BJ (cell line): ENCODE results near the gene LHX1. TPM values are rescaled to one million over a fixed set of nuclear protein-coding genes. Genes with fewer than 3 reads are reported as not detected.

ENCODE experiments used
- CTCF ChIA-PET: fragments of 350-600 bp; formaldehyde crosslinking; extraction: SDS; loops from one replicate; lab custom pipeline; 2021; ENCODE audit warnings: antibody characterized with exemption, inconsistent platforms; lab: Yijun Ruan, JAX
- POLR2A ChIA-PET: fragments of 300-600 bp; sonication (Branson Sonifier 250); formaldehyde crosslinking; extraction: SDS; loops from one replicate; lab custom pipeline; 2021; ENCODE audit warnings: antibody characterized with exemption; lab: Charles Lee
- DNase-seq: peaks from one replicate; pipeline ENCODE4 v3.0.0-alpha.2; 2011; ENCODE audit warnings: low read depth
- H3K27me3 ChIP-seq: 2 replicates; pipeline ENCODE4 v1.6.0; 2011; ENCODE audit warnings: low read length; ENCODE audit not compliant: control insufficient read depth, insufficient read depth
- H3K36me3 ChIP-seq: 2 replicates; pipeline ENCODE4 v1.5.1; 2011; ENCODE audit warnings: low read length; ENCODE audit not compliant: control insufficient read depth, insufficient read depth
- H3K4me3 ChIP-seq: 2 replicates; pipeline ENCODE4 v1.5.1; 2011; ENCODE audit warnings: low read depth, mild to moderate bottlenecking, control low read depth, low read length
- polyA plus RNA-seq: library from polyadenylated mRNA; depleted of rRNA; stranded (reverse); fragments of >200 nt; gene quantifications from 2 replicates; pipeline ENCODE4 v1.2.3, GENCODE V29; 2011
- TF ChIP-seq, protein P1 (sequence below): IDR thresholded peaks from 2 replicates; pipeline ENCODE4 v1.5.1; 2011; ENCODE audit warnings: low read depth, mild to moderate bottlenecking, control low read depth, inconsistent platforms, low read length, moderate library complexity; ENCODE audit not compliant: insufficient read depth

Gene LHX1
- polyA plus RNA-seq, 1 experiment, result not detected

DNA sequence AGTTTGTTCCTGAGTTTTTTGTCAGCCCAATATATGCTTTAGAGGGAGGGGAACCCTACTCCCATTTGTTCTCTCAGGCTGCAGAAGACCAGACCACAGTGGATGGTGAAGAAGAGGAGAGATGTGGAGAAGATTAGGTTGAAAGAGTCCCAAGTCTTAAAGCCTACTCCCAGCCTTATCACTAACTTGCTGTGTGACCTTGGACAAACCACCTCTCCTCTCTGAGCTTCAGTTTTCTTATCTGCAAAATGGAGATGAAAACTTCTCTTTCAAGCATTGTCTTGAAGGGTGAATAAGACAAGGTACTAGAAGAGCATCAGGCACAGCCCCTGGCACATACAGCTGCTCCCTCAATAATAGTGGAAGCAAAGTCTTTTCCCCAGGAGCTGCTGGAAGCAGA is 15.1 kb upstream of the LHX1 start:
- ChIA-PET CTCF (no interaction called here), POLR2A (no interaction called here)
- H3K27me3 ChIP-seq, result peaks cover 33% of the 10 kb centered on the region
- no peak overlapping the region for H3K4me3 ChIP-seq
- no peak for DNase-seq
- no peaks in the 10 kb centered on the region for H3K36me3 ChIP-seq
- TF ChIP-seq, protein P1, sequence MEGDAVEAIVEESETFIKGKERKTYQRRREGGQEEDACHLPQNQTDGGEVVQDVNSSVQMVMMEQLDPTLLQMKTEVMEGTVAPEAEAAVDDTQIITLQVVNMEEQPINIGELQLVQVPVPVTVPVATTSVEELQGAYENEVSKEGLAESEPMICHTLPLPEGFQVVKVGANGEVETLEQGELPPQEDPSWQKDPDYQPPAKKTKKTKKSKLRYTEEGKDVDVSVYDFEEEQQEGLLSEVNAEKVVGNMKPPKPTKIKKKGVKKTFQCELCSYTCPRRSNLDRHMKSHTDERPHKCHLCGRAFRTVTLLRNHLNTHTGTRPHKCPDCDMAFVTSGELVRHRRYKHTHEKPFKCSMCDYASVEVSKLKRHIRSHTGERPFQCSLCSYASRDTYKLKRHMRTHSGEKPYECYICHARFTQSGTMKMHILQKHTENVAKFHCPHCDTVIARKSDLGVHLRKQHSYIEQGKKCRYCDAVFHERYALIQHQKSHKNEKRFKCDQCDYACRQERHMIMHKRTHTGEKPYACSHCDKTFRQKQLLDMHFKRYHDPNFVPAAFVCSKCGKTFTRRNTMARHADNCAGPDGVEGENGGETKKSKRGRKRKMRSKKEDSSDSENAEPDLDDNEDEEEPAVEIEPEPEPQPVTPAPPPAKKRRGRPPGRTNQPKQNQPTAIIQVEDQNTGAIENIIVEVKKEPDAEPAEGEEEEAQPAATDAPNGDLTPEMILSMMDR, result no peak

DNA sequence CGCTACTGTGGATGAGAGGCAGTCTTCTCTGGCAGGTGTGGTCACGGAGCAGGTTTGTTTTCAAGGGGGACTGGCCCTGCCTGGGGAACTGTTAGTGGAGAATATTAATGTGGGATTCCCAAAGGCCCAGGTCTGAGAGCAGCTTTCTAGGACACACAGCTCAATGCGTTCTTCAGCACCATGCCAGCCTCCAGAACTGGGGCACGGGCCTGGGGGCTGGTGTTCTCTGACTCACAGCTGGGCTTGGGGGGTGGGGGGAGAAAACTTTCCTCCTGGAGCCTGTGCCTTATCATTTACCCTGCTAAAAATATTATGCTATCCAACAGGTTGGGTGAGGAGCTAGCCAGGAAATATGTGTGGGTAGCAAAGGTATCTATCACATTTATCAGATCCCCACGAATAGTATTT is 13.5 kb upstream of the LHX1 start:
- no peak for DNase-seq
- peaks cover 46% of the 10 kb centered on the region for H3K27me3 ChIP-seq
- TF ChIP-seq, protein P1, result no peak
- H3K4me3 ChIP-seq, result no peak overlapping the region
- ChIA-PET CTCF (interaction anchor here (0.6 kb wide), 1 partner anchor 348 kb away, joined by 3 read pairs; no protein-coding TSS in a partner anchor), POLR2A (no interaction called here)
- no peaks in the 10 kb centered on the region for H3K36me3 ChIP-seq

DNA sequence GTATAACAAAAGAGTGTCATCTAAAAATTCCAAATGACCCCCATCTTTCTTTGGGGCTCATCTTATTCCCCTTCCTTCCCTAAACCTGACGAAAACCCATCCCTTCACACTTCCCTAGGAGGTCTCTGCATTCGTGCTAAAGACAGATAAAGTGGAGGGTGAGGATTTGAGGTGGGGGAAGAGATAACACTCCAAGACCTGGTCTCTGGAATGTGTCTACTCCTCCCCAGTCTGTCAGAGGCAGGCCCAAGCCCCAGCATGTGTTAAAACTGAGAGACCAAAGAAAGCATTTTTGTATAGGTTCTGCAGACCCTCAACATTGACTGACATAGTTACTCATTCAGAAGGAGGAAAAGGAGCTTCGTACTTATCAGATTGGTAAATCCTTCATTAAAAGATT is 11.0 kb upstream of the LHX1 start:
- H3K36me3 ChIP-seq, result no peaks in the 10 kb centered on the region
- ChIA-PET POLR2A (interaction anchor here (0.6 kb wide), 1 partner anchor 142 kb away, joined by 3 read pairs; no protein-coding TSS in a partner anchor), CTCF (no interaction called here)
- TF ChIP-seq, protein P1, result no peak
- no peak for DNase-seq
- peaks cover 60% of the 10 kb centered on the region for H3K27me3 ChIP-seq
- H3K4me3 ChIP-seq, result no peak overlapping the region

DNA sequence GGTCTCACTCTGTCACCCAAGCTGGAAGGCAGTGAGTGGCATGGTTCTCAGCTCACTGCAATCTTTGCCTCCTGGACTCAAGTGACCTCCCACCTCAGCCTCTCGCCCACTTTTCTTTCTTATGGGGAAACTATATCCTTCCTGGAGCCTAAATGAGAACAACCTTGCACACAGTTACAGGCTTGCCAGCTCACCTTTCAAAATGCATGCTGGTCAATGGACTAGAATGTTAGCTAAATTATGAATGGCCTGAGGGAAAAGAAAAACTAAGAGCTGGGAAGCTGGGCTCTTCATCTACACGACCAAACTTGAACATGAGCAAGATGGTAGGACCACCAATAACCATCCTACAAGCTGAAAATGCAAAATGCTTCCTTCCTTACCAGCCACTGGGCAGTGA is 10.6 kb upstream of the LHX1 start:
- POLR2A ChIA-PET, result interaction anchor here (0.6 kb wide), 1 partner anchor 141 kb away, joined by 3 read pairs; no protein-coding TSS in a partner anchor
- H3K36me3 ChIP-seq, result no peaks in the 10 kb centered on the region
- H3K4me3 ChIP-seq, result no peak overlapping the region
- peaks cover 63% of the 10 kb centered on the region for H3K27me3 ChIP-seq
- TF ChIP-seq, protein P1, result no peak
- CTCF ChIA-PET, result no interaction called here
- no peak for DNase-seq

DNA sequence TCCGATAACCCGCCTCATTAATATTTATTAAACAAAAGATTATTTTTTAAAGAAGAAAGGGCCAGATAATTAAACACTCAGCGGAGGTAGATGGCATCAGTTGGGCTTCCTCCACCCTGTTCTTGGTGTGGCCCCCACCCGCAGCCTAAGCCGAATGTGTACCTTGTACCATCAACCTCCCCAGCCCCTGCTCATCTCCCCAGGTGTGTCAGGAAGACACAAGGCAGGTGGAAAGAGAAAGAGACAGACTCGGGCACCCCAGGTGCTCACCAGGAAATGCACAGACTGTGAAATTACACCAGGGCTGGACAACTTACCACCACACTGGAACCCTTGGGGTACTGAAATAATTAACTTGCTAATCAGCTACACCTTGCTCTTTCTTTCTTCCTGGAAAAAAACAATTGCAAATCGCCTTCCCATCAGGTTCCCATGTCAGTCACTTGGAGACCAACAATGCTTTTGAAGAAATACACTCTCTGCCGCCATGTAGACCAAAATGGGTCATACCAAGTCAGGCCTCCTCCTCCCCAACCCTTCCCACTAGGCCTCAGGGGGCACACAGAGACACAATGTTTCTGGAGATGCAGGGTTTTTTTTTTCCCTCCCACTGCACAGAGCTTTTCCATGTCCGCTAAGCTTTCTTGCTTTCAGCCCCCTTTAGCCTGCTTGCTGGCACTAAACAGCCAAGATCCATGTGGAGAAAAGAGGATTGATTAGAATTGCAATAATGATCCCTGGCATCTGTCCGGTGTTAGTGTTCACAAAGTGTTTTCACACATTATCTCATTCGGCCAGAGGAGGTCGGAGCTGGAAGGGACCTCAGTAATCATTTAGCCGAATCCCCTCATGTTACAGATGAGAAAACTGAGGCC is 8.6 kb upstream of the LHX1 start:
- POLR2A ChIA-PET, result no interaction called here
- peaks cover 69% of the 10 kb centered on the region for H3K27me3 ChIP-seq
- TF ChIP-seq, protein P1, result no peak
- CTCF ChIA-PET, result no interaction called here
- no peaks in the 10 kb centered on the region for H3K36me3 ChIP-seq
- H3K4me3 ChIP-seq, result no peak overlapping the region
- no peak for DNase-seq
